ENCODE results near the gene CBX8. TPM values are rescaled to one million over a fixed set of nuclear protein-coding genes. Genes with fewer than 3 reads are reported as not detected.

The CBX8 gene
- total RNA-seq, result 5.3 TPM in 2 replicates
- 5.5 TPM for polyA plus RNA-seq (2012)

DNA sequence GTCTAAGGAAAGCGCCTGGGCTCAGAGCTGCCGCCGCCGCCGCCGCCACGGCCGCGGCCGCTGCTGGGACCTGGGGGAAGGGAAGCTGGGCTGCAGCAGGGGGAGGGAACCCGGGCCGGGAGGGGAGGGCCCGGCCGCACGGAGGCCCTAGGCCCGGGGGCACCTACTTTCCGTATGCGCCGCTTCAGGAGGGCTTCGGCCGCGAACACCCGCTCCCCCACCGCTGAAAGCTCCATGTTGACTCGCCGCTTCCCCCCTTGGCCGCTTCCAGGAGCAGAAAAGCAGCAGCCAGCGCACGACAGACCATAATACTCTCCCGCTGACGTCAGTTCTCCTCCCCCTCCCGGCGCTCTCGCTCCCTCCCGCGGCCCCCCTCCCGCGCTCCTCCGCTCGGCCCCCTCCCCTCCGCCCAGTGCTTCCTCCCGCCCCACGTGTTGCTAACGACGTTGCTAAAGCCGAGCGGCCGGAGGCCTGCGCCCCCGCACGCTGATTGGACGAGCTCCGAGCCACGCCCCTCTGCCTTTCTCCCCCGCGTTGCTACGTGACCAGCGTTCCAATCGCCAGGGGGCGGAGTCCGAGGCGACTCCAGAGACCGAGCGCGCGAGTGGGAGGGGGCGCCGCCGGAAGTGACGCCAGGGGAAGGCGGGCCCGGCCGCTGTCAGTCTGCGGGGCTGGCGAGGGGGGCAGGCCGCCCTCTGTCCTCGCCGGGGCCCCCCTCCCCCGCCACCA, at the start of gene CBX8:
Gene CBX8, minus strand, starts transcription at position 315 of the 729 bp plus-strand sequence. Its CDS starts 79 bp downstream, at position 236.
- peak; percentile 99 for DNase-seq (ENCODE audit: low read depth)

DNA sequence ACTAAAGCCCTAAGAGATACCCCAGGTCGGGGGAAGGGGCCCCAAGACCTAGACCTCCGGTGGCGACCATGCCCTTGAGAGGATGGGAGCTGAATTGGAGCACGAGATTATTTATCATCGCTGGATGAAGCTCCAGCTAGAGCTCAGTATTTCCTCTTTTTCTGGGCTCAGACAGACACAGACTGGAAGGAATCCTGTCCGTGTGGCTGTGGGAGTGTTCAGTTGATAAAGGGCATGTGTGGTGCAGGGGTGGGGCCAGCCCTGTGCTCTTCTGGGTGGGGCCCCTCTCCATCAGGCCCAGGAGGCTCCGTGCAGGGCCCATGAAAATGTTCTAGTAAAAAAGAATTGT, 48.7 kb upstream of the CBX8 start:
- DNase-seq (ENCODE audit: low read depth), result no peak

DNA sequence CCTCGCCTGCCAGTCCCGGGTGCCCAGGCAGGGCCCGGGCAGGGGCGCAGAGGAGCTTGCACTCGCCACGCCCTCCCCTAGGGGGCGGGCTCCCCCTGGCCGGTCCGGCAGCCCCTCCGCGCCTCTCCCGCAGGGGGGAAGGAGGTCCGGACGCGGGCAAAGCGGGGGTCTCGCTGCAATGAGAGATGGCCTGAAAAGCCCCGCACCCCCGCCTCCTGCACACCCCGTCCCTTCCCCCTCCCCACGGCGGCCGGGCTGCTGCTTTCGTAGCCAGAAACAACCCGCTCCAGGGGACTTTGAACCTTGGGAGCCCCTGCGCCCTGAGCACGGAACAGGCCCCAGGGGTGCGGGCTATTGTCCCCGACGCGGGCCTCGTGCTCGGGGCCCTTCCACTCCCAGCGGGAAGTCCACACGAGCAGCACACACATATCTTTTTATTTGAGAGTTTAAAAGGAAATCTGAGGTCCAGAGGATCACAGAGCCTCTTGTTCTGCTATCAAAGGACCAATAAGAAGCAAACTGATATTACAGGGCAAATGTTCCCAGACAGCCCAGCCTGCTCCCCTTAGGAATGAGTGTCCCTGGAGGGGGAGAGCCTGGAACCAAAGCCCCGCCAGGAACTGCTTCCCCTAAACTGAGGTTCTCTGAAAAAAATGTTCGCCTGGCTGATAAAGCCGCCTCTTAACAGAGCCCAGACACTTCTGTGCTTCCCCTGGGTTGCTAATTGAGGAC, 48.2 kb upstream of the CBX8 start:
- DNase-seq (ENCODE audit: low read depth), result peak; percentile 30

GRCh38 chr17:79843816-79844800, 47.2 kb upstream of the CBX8 start:
- DNase-seq (ENCODE audit: low read depth), result peak; percentile 73

- no peak for DNase-seq (ENCODE audit: low read depth)
Observed at GRCh38 chr17:79843474-79843815, 46.6 kb upstream of the CBX8 start.

- no peak for DNase-seq (ENCODE audit: low read depth)
Observed at GRCh38 chr17:79842656-79843473, 46.0 kb upstream of the CBX8 start.

DNA sequence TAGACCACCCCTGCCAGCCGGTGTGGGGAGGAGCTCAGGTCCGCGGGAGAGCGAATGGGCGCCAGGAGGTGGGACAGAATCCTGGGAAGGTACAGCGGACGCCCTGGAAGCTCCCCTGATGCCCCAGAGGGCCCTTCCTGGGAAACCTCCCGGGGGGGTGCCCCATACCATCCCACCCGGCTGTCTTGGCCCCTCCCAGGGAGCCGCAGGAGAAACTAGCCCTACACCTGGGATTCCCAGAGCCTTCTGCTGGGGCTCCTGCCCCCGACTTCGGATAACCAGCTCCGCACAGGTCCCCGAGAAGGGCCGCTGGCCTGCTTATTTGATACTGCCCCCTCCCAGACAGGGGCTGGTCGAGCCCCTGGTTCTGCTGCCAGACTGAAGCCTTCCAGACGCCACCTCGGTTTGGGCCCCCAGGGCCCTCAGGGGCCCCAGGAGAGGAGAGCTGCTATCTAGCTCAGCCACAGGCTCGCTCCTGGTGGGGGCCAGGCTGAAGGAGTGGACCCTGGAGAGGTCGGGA, 45.3 kb upstream of the CBX8 start:
- no peak for DNase-seq (ENCODE audit: low read depth)

- DNase-seq (ENCODE audit: low read depth), result no peak
Observed at GRCh38 chr17:79841369-79842135, 44.7 kb upstream of the CBX8 start.

- DNase-seq (ENCODE audit: low read depth), result no peak
Observed at GRCh38 chr17:79840989-79841286, 44.1 kb upstream of the CBX8 start.

- peak; percentile 22 for DNase-seq (ENCODE audit: low read depth)
Observed at GRCh38 chr17:79840269-79840988, 43.6 kb upstream of the CBX8 start.

DNA sequence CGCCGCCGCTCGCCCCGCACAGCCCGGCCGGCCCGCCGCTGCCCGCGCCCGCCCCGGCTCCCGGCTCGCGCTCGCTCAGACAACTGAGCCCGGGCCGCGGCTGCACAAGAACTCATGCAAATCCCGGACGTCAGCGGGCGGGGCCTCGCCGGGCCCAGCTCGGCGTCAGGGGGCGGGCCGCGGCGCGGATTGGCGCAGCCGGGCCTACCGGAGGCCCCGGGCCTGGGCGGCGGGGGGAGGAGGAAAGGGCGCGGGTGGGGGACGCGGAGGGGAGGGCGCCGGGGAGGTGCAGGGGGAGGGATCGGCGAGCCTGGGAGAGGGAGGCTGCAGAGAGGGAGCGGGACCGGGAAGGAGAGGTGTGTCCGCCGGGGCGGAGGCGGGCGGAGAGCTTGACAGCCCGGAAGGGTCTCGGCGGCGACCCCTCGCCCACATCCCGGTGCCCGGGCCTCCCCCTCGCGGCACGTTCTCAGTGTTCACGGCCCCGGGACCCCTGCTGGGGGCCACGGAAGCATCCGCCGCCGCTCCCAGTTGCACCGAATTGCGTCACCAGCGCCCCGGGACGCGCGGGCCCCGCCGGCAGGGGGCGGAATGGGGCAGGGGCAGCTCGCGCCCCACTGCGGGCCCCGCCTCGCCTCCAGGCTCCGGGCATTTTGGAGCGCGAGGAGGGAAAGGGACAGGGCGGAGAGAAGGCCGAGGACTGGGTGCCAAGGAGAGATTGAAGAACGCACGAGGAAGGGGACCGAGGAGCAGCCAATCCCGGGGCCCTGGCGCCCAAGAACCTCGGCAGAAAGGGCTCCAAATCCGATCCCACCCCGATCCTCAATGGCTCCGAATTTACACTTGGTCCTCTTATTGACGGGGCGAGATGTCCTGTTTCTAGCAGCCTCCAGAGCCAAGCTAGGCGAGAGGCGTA, 42.7 kb upstream of the CBX8 start, which contains the start of gene CBX4:
Gene CBX4, minus strand, starts transcription at position 85 of the 913 bp plus-strand sequence. CDS start 189 bp downstream, outside the sequence.
- DNase-seq (ENCODE audit: low read depth), result peak; percentile 94

DNA sequence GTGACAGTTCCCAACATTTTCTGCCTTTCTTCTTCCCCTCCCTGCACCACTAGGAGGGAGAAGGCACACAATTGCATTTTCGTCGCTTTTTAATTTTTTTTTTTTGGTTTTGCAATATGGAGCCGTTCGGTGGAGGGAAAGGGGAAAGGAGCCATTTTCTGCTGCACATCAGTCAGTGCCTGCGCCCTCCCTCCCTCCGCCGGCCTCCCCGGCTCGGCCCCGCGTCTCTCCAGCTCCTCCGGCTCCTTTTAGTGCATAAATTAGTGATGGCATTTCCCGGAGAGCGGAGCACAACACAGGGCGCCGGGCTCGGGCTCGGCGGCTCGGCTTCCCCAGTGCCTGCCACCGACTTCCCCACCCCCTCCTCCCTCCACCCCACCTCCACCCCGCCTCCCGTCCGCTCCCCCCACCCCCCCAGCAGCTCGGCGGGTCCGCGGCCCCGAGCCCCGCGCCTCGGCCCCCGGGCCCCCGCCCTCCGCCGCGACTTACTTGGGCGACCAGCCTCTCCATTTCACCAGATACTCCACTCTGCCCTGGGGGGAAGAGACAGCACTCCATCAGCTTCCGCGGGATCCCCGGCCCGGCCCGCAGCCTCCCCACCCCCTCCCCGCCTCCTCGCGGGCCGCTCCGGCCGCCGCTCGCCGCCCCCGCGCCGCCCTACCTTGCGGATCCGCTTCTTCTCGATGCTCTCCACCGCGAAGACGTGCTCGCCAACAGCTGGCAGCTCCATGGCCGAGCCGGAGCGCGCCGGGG, 41.8 kb upstream of the CBX8 start:
- DNase-seq (ENCODE audit: low read depth), result peak; percentile 68

DNA sequence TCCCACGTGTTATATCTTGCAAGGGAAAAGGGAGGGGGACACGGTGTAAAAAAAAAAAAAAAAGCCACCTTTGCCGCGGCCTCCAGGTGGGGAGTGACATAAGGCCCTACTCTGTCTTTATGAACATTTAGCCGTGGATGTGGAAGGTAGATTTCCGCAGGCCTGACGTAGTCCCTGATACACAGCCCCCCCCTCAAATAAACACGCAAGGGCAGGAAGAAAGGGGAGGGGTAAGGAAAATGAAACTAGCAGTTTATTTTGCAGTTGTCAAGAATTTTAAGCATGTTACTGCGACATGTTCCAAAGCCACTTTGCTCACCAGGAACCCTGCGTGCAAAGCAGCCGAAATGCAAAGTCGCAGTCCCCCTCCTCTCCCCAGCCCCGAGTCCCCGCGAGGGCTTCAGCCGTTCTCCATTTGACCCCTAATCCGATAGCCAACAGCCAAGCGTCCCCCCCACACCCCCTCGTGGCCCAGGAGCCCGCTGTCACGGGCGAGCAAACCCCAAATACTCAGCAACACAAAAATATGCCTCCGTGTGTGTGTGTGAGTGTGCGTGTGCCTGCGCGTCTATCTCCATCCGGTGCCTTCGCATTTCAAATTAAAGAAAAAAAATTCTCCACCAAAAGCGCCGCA, 41.1 kb upstream of the CBX8 start:
- DNase-seq (ENCODE audit: low read depth), result no peak

- DNase-seq (ENCODE audit: low read depth), result no peak
Observed at GRCh38 chr17:79836972-79837887, 40.4 kb upstream of the CBX8 start.

- DNase-seq (ENCODE audit: low read depth), result no peak
Observed at GRCh38 chr17:79836510-79836971, 39.7 kb upstream of the CBX8 start.

Measured in myocyte (in vitro differentiated cells).